ENCODE measurements around the gene YDJC. TPM values are rescaled to one million over a fixed set of nuclear protein-coding genes. Genes with fewer than 3 reads are reported as not detected.
"Not testable (repeated sequence)": the region's sequence is repeated elsewhere in the genome, so short reads cannot be mapped to it uniquely, and the experiment has no call there.

Gene YDJC
- total RNA-seq, 2 experiments from 2014 or later: 37.1 to 38.0 TPM

DNA sequence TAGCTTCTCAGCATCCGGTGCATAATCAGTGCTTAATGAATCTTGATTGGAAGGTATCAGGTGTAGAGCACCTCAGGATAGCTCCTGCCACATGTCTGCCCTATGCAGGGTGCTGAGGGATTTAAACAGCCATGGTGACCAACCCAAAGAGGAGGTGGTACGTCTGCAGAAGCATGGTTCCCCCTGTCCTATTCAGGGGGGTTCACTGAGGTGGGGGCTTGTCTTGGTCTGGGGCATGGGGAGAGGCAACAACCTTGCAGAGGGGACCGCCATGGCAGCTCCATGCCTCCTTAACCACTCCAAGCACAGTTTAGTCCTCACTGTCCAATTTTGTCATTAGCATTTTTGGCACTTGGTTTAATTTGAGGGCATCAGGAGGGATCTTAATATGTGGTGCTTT, 37.4 kb downstream of the YDJC start:
- Mint-ChIP-seq H3K9me3 (no peaks in the 10 kb centered on the region), H3K27me3 (no peaks in the 10 kb centered on the region), H3K4me3 (no peak overlapping the region), H3K27ac (no peak overlapping the region), H3K36me3 (ENCODE audit: low read depth) (peaks cover 50% of the 10 kb centered on the region), H3K4me1 (peaks cover 31% of the 10 kb centered on the region)
- no peak for DNase-seq
- ChIA-PET CTCF (interaction anchor here (1.4 kb wide), 1 partner anchor 54 kb away, joined by 3 read pairs; no protein-coding TSS in a partner anchor), POLR2A (interaction anchor here (1.3 kb wide), 1 partner anchor 10 kb away, joined by 3 read pairs; no protein-coding TSS in a partner anchor)

DNA sequence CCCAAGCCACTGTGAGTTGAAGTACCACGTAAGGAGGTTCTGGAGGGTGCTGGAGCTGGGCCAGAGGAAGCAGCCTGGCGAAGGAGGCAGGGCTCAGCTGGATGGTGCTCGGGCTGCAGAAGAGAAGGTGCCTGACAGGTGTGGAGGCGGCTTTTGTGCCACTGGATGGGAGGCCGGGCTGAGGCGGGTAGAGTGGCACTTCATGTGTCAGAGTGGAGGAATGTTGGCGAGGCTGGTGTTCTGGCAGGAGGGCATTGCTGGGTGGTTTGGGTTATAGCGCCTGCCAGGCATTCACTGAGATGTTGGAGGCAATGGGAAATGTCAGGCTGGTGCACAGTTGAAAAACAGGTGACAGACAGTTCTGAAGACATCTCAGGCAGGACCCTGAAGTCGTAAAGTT, 38.1 kb downstream of the YDJC start:
- POLR2A ChIA-PET: interaction anchor here (1.3 kb wide), 1 partner anchor 10 kb away, joined by 3 read pairs; no protein-coding TSS in a partner anchor
- DNase-seq: no peak
- H3K4me3 Mint-ChIP-seq: no peak overlapping the region
- peaks cover 34% of the 10 kb centered on the region for H3K4me1 Mint-ChIP-seq
- H3K9me3 Mint-ChIP-seq: no peaks in the 10 kb centered on the region
- no peak overlapping the region for H3K27ac Mint-ChIP-seq
- no peaks in the 10 kb centered on the region for H3K27me3 Mint-ChIP-seq
- CTCF ChIA-PET: interaction anchor here (1.4 kb wide), 1 partner anchor 55 kb away, joined by 3 read pairs; no protein-coding TSS in a partner anchor
- peaks cover 49% of the 10 kb centered on the region for H3K36me3 Mint-ChIP-seq (ENCODE audit: low read depth)

DNA sequence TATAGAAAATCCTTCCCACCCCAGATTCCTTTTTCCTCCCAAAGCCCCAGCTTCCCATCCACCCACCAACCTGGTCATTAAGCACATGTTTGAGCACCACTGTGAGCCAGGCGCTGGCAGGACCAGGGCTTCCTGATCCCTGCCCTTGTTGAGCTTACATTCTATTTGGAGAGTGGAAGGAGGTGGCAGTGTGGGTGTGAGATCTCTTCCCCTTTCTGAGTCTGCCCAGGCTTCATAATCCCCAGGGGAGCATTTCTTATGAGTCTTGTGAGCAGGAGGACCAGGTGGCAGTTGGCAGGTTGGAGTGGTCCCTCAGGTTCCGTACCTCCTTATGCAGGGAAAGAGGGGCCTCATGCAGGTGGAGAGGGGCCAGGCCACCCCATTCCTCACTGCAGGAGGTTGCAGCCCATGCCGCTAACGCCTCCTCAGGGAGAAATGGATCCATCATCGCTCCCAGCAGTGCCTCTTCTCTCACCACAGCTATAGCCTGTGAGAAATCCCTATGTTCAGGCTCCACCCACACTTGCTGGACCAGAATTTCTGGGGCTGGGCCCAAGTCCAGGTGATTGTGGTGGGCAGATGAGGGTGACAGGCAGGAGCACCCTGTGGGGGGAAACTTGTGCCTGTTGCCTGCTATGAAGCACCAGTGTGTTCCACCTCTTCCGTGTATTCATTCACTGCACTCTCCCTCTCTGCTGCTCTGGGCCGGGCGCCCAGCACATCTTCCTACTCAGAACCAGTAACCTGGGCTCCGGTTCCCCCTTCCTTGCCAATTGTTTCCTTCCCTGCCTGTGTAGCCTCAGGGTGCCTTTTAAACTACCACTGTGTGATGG, 38.8 kb downstream of the YDJC start:
- H3K36me3 Mint-ChIP-seq (ENCODE audit: low read depth): peaks cover 45% of the 10 kb centered on the region
- H3K4me3 Mint-ChIP-seq: no peak overlapping the region
- CTCF ChIA-PET: no interaction called here
- no peaks in the 10 kb centered on the region for H3K27me3 Mint-ChIP-seq
- H3K4me1 Mint-ChIP-seq: peaks cover 34% of the 10 kb centered on the region
- H3K27ac Mint-ChIP-seq: no peak overlapping the region
- DNase-seq: no peak
- POLR2A ChIA-PET: no interaction called here
- H3K9me3 Mint-ChIP-seq: no peaks in the 10 kb centered on the region

DNA sequence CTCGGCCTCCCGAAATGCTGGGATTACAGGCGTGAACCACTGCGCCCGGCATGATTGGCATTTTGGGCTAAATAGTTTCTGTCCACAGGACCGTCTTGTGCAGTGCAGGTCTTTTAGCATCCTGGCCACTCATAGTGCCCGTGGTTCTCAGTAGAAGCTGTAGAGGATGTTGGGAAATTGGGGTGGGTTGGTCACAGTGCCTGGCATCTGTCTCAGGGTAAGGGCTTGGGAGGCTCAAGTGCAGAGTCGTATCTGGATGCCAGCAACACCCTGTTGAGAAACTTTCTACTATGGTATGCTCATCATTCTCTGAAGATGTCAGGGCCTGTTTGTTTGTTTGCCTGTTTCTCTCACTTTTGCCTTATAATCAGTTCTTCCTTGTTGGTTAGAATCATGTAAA, 40.4 kb downstream of the YDJC start:
- ChIA-PET CTCF (interaction anchor here (0.5 kb wide), 1 partner anchor 9 kb away, joined by 3 read pairs; no protein-coding TSS in a partner anchor), POLR2A (no interaction called here)
- H3K4me3 Mint-ChIP-seq: no peak overlapping the region
- no peaks in the 10 kb centered on the region for H3K27me3 Mint-ChIP-seq
- H3K9me3 Mint-ChIP-seq: no peaks in the 10 kb centered on the region
- H3K36me3 Mint-ChIP-seq (ENCODE audit: low read depth): peaks cover 36% of the 10 kb centered on the region
- DNase-seq: no peak
- H3K4me1 Mint-ChIP-seq: peaks cover 40% of the 10 kb centered on the region
- H3K27ac Mint-ChIP-seq: no peak overlapping the region

DNA sequence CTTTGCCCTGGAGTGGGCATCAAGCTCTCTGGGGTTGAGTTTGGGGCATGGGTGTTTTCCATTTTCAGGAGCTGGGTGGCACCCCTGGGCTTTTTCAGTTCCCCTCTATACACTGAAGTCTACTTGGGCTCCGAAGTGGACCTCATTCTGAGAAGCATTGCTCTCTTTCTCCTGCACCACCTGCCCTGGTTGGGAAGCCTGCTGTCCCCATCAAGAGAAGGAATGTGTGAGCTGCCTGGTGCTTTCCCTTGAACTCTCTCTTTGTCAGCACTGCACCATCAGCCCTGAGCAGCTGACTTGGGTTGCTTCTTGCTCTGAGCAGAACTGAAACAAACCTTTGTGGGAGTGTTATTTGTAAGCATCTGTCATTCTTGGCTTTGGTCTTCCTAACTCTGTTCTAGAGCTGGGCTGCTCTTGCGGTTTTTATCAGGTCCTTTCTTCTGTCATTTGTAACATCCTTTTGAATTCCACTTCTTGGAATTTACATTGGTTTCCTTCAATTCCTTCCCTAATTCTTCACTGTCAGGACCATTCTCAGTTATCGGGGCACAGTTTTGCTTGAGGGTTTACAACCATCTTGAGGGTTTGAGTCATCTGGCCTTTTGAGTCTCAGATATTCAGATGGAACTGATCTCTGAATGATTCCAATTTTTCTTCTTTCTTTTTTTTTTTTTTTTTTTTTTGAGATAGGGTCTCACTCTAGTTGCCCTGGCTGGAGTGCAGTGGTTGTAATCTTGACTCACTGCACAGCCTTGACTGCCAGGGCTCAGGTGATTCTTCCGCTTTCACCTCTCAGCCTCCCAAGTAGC, 41.8 kb downstream of the YDJC start:
- ChIA-PET CTCF (interaction anchor here (0.6 to 1.6 kb wide), 3 partner anchors 35 to 59 kb away, joined by 3 to 8 read pairs (median 4); no protein-coding TSS in a partner anchor), POLR2A (interaction anchor here (1.6 to 2.3 kb wide), 3 partner anchors 14 to 41 kb away, joined by 5 to 12 read pairs (median 7); partner anchors contain the start of gene YDJC)
- H3K27ac Mint-ChIP-seq: peak overlapping the region; percentile 67
- no peak overlapping the region for H3K4me3 Mint-ChIP-seq
- peak; percentile 54 for DNase-seq
- H3K4me1 Mint-ChIP-seq: peaks cover 46% of the 10 kb centered on the region
- no peaks in the 10 kb centered on the region for H3K9me3 Mint-ChIP-seq
- H3K36me3 Mint-ChIP-seq (ENCODE audit: low read depth): peaks cover 27% of the 10 kb centered on the region
- H3K27me3 Mint-ChIP-seq: no peaks in the 10 kb centered on the region

DNA sequence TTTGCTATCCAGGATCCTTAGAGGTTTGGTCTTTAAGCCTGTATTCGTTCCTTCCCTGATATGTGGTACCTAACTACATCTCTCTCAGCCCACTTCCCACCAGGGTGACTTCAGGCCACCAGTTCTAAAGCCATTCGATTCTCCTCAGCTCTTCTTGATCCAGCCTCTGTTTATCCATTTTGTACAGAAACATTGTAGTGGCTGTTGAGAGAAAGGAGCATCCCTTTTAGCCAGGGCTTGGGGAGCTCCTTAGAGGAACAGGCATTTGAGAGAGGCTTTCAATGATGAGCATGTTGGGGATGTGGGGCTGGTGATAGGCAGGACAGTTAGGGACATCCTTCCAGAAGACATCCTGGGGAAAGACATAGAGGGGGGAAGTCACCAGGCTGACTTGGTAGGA, 44.4 kb downstream of the YDJC start:
- H3K27ac Mint-ChIP-seq: no peak overlapping the region
- H3K9me3 Mint-ChIP-seq: no peaks in the 10 kb centered on the region
- no peaks in the 10 kb centered on the region for H3K27me3 Mint-ChIP-seq
- H3K4me1 Mint-ChIP-seq: peaks cover 37% of the 10 kb centered on the region
- DNase-seq: no peak
- H3K4me3 Mint-ChIP-seq: no peak overlapping the region
- CTCF ChIA-PET: no interaction called here
- peaks cover 16% of the 10 kb centered on the region for H3K36me3 Mint-ChIP-seq (ENCODE audit: low read depth)
- POLR2A ChIA-PET: interaction anchor here (0.8 kb wide), 1 partner anchor 12 kb away, joined by 3 read pairs; no protein-coding TSS in a partner anchor

DNA sequence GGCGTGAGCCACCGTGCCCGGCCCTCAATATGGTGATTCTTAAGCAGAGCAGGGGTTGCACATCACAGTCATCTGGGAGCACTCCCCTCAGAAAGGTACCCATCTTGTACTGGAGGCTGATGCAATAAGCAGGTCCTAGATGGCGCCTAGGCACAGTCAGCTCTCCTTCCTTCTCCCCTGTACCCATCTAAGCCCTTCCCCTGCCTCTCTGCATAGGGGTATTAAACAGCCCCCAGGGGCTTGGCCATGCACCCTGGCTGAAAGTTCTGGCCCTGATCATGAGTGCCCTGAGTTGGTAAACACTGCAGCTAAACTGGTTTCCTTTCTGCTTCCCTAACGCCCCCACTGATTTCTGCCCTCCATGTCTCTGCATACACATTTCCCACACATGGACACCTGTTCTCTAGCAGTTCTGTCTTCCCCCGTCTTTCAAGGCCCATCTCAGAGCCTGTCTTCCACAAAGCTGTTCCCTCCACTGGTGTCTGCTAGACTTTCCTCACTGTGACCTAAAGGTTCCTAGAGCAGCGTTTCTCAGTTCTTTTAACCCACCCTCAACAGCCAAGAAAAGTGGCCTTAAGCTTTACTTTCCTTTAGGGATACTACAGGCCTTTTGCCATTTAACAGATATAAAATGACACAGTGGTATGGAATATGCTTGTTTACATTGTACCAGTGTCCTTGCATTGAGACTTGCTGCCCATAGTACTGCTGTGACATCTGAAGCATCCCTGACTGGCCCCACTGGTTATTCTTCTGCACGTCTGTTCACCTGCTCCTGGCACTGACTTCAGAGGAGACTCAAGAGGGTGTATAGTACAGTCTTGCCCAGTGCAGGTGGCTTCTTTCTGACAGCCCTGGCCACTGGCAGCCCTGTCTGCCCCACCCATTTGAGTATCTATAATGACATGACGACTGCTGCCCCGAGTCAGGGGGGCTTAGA, 46.8 kb downstream of the YDJC start:
- Mint-ChIP-seq H3K27me3 (no peaks in the 10 kb centered on the region), H3K27ac (peak overlapping the region; percentile 21), H3K9me3 (no peaks in the 10 kb centered on the region), H3K4me1 (peaks cover 33% of the 10 kb centered on the region), H3K36me3 (ENCODE audit: low read depth) (peaks cover 13% of the 10 kb centered on the region), H3K4me3 (no peak overlapping the region)
- POLR2A ChIA-PET: interaction anchor here (1.7 kb wide), 1 partner anchor 12 kb away, joined by 5 read pairs; no protein-coding TSS in a partner anchor
- CTCF ChIA-PET: no interaction called here
- no peak for DNase-seq

DNA sequence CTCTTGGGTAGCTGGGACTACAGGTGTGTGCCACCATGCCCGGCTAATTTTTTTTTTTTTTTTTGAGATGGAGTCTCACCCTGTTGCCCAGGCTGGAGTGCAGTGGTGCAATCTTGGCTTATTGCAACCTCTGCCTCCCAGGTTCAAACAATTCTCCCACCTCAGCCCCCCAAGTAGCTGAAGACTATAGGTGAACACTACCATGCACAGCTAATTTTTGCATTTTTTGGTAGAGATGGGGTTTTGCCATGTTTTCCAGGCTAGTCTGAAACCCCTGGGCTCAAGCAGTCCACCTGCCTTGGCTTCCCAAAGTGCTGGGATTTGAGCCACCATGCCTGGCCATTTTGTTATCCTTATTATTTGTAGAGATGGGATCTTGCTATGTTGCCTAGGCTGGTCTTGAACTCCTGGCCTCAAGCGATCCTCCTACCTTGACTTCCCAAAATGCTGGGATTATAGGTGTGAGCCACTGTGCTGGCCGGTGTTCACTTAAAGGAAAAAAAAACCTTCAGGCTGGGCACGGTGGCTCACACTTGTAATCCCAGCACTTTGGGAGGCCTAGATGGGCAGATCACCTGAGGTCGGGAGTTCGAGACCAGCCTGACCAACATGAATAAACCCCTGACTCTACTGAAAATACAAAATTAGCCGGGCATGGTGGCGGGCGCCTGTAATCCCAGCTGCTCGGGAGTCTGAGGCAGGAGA, 48.7 kb downstream of the YDJC start:
- Mint-ChIP-seq H3K36me3 (ENCODE audit: low read depth) (peaks cover 19% of the 10 kb centered on the region), H3K4me1 (peaks cover 29% of the 10 kb centered on the region)
- H3K27ac Mint-ChIP-seq, H3K27me3 Mint-ChIP-seq, DNase-seq, CTCF ChIA-PET, H3K9me3 Mint-ChIP-seq, H3K4me3 Mint-ChIP-seq: not testable (repeated sequence)
- POLR2A ChIA-PET: interaction anchor here (1.1 kb wide), 2 partner anchors 11 to 13 kb away, joined by 3 read pairs; no protein-coding TSS in a partner anchor

DNA sequence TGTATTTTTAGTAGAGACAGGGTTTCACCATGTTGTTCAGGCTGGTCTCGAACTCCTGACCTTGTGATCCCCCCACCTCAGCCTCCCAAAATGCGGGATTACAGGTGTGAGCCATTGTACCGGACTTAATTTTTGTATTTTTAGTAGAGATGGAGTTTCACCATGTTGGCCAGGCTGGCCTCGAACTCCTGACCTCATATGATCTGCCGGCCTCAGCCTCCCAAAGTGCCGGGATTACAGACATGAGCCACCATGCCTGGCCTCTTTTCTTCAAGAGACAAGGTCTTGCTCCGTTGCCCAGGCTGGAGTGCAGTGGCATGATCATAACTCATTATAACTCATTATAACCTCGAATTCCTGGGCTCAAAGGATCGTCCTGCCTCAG, 49.2 kb downstream of the YDJC start:
- DNase-seq, H3K27ac Mint-ChIP-seq, H3K27me3 Mint-ChIP-seq, H3K9me3 Mint-ChIP-seq, H3K4me3 Mint-ChIP-seq, CTCF ChIA-PET: not testable (repeated sequence)
- Mint-ChIP-seq H3K4me1 (peaks cover 29% of the 10 kb centered on the region), H3K36me3 (ENCODE audit: low read depth) (peaks cover 18% of the 10 kb centered on the region)
- POLR2A ChIA-PET: interaction anchor here (1.1 kb wide), 1 partner anchor 12 kb away, joined by 3 read pairs; no protein-coding TSS in a partner anchor

DNA sequence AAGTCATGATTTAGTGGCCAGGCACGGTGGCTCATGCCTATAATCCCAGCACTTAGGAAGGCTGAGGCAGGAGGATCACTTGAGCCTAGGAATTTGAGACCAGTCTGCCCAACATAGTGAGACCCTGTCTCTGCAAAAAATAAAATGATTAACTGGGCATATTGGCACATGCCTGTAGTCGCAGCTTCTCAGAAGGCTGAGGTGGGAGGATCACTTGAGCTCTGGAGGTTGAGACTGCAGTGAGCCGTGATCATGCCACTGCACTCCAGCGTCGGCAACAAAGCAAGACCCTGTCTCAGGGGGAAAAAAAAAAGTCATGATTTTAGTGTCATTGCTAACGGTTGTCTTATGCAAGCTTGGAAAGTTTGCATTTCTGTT, 50.4 kb downstream of the YDJC start:
- H3K27me3 Mint-ChIP-seq: no peaks in the 10 kb centered on the region
- no peak for DNase-seq
- no peak overlapping the region for H3K4me3 Mint-ChIP-seq
- CTCF ChIA-PET: no interaction called here
- H3K9me3 Mint-ChIP-seq: no peaks in the 10 kb centered on the region
- POLR2A ChIA-PET: interaction anchor here (0.9 kb wide), 1 partner anchor 11 kb away, joined by 3 read pairs; no protein-coding TSS in a partner anchor
- peaks cover 26% of the 10 kb centered on the region for H3K4me1 Mint-ChIP-seq
- H3K36me3 Mint-ChIP-seq (ENCODE audit: low read depth): peaks cover 13% of the 10 kb centered on the region
- no peak overlapping the region for H3K27ac Mint-ChIP-seq
